Panc1 (cell line): ENCODE measurements around the gene FHAD1. TPM values are rescaled to one million over a fixed set of nuclear protein-coding genes. Genes with fewer than 3 reads are reported as not detected.

ENCODE experiments used
- ATAC-seq: fragments of 200-7000 bp; cut with Tn5 transposase; 2 replicates; pipeline ENCODE4 v1.9.1; 2020; ENCODE audit warnings: mild to moderate bottlenecking, moderate library complexity
- BruUV-seq: library from RNA; stranded (reverse); fragments of 400-500 nt; replicated peaks from 2 replicates; lab custom pipeline; 2021; lab: Mats Ljungman, UMichigan
- CTCF ChIA-PET: fragments of 300-600 bp; sonication (Branson Sonifier 250); formaldehyde crosslinking; loops from one replicate; lab custom pipeline; 2022; ENCODE audit warnings: antibody characterized with exemption; lab: Charles Lee
- POLR2A ChIA-PET: fragments of 300-600 bp; sonication (Branson Sonifier 250); formaldehyde crosslinking; loops from one replicate; lab custom pipeline; 2022; ENCODE audit warnings: antibody characterized with exemption; lab: Charles Lee
- DNase-seq: peaks from one replicate; pipeline ENCODE4 v3.0.0-alpha.2; 2010; ENCODE audit warnings: low read depth, low spot score
- H3K27ac ChIP-seq: 2 replicates; pipeline ENCODE4 v1.5.1; 2011; ENCODE audit warnings: mild to moderate bottlenecking, low read length, inconsistent platforms
- H3K27me3 ChIP-seq: fragments of 200-500 bp; sonication (Bioruptor generic); 2 replicates; pipeline ENCODE4 v1.6.0; 2014; ENCODE audit warnings: low read length, inconsistent platforms; ENCODE audit not compliant: control insufficient read depth, insufficient read depth
- H3K36me3 ChIP-seq: fragments of 200-500 bp; sonication (Bioruptor generic); 2 replicates; pipeline ENCODE4 v1.5.1; 2014; ENCODE audit warnings: inconsistent platforms, mild to moderate bottlenecking, low read length, moderate library complexity; ENCODE audit not compliant: control insufficient read depth, insufficient read depth
- H3K4me1 ChIP-seq: 2 replicates; pipeline ENCODE4 v1.5.1; 2011; ENCODE audit warnings: inconsistent platforms, mild to moderate bottlenecking, low read length, moderate library complexity; ENCODE audit not compliant: control insufficient read depth, insufficient read depth
- H3K4me3 ChIP-seq, 2 experiments: 2 replicates each; pipeline ENCODE4 v1.5.1; 2011 to 2012; ENCODE audit warnings: low read depth in 2 of 2, low read length in 2 of 2, mild to moderate bottlenecking in 2 of 2, inconsistent platforms in 1 of 2, moderate library complexity in 1 of 2
- H3K9me3 ChIP-seq: fragments of 200-500 bp; sonication (Bioruptor generic); 2 replicates; pipeline ENCODE4 v1.5.1; 2014; ENCODE audit warnings: low read depth, mild to moderate bottlenecking, inconsistent platforms, low read length, moderate library complexity; ENCODE audit not compliant: control insufficient read depth, insufficient read depth
- POLR2AphosphoS5 ChIP-seq: IDR thresholded peaks from 2 replicates; pipeline ENCODE4 v1.6.1; 2012; ENCODE audit warnings: mild to moderate bottlenecking, low read depth, low read length, moderate library complexity
- SIN3A ChIP-seq: IDR thresholded peaks from 2 replicates; pipeline ENCODE4 v1.6.1; 2012; ENCODE audit warnings: low read depth, mild to moderate bottlenecking, low read length, moderate library complexity, borderline replicate concordance; ENCODE audit not compliant: insufficient read depth
- TCF7L2 ChIP-seq: IDR thresholded peaks from 2 replicates; pipeline ENCODE4 v1.6.1; 2011; ENCODE audit warnings: mild to moderate bottlenecking, low read depth, low read length, inconsistent platforms
- in situ Hi-C: cut with HindIII; loops from 2 replicates; pipeline ENCODE4 v1.10.0; 2016; ENCODE audit warnings: low sequenced_read_pairs, low pct_unique_long_range_greater_than_20kb
- intact Hi-C: fragments of 100-400 bp; cut with micrococcal nuclease; formaldehyde crosslinking; loops from one replicate; pipeline ENCODE4 v1.10.0; 2022; ENCODE audit not compliant: unreplicated experiment
- total RNA-seq: library from RNA; stranded (reverse); gene quantifications from one replicate; pipeline ENCODE4 v1.2.1, GENCODE V29; 2021; ENCODE audit not compliant: unreplicated experiment
- TF ChIP-seq, protein P1 (sequence below), 2 experiments: IDR thresholded peaks; 2 replicates each; pipeline ENCODE4 v1.6.1; 2011 to 2012; ENCODE audit warnings: low read depth in 2 of 2, control low read depth in 1 of 2, low read length in 1 of 2, mild to moderate bottlenecking in 1 of 2, moderate library complexity in 1 of 2; ENCODE audit not compliant: insufficient read depth in 1 of 2
- TF ChIP-seq, protein P2 (sequence below): fragments of 450-650 bp; IDR thresholded peaks from 2 replicates; pipeline ENCODE4 v1.5.1; 2017; ENCODE audit warnings: mild to moderate bottlenecking

The FHAD1 gene
- total RNA-seq, 1 experiment from 2014 or later = 0.23 TPM

DNA sequence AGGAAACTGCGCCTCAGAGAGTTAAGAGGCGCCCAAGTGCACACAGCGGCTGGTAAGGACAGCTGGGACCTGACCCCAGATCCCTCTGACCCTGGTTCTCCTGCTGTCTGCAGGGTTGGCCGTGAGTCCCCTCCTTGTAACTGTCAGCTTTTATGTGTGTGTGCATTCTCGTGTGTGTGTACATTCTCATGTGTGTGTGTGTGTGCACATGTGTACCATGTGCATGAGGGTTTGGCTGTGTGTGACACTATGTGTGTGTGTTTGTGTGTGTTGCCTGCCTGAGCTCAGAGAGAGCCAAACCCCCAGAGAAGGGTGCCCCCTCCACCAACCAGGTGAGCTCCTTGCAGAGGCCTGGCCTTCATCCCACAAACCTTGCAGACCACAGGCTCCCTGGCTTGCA lies 136.8 kb downstream of the FHAD1 start:
- TF ChIP-seq SIN3A (no peak), POLR2AphosphoS5 (no peak), TCF7L2 (no peak)
- TF ChIP-seq, protein P1, sequence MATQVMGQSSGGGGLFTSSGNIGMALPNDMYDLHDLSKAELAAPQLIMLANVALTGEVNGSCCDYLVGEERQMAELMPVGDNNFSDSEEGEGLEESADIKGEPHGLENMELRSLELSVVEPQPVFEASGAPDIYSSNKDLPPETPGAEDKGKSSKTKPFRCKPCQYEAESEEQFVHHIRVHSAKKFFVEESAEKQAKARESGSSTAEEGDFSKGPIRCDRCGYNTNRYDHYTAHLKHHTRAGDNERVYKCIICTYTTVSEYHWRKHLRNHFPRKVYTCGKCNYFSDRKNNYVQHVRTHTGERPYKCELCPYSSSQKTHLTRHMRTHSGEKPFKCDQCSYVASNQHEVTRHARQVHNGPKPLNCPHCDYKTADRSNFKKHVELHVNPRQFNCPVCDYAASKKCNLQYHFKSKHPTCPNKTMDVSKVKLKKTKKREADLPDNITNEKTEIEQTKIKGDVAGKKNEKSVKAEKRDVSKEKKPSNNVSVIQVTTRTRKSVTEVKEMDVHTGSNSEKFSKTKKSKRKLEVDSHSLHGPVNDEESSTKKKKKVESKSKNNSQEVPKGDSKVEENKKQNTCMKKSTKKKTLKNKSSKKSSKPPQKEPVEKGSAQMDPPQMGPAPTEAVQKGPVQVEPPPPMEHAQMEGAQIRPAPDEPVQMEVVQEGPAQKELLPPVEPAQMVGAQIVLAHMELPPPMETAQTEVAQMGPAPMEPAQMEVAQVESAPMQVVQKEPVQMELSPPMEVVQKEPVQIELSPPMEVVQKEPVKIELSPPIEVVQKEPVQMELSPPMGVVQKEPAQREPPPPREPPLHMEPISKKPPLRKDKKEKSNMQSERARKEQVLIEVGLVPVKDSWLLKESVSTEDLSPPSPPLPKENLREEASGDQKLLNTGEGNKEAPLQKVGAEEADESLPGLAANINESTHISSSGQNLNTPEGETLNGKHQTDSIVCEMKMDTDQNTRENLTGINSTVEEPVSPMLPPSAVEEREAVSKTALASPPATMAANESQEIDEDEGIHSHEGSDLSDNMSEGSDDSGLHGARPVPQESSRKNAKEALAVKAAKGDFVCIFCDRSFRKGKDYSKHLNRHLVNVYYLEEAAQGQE (IDR thresholded peaks at IDR 0.05; ENCODE audit: insufficient read depth in 1 of 2, low read depth in 2 of 2, low read length in 1 of 2) = no peak
- TF ChIP-seq, protein P2, sequence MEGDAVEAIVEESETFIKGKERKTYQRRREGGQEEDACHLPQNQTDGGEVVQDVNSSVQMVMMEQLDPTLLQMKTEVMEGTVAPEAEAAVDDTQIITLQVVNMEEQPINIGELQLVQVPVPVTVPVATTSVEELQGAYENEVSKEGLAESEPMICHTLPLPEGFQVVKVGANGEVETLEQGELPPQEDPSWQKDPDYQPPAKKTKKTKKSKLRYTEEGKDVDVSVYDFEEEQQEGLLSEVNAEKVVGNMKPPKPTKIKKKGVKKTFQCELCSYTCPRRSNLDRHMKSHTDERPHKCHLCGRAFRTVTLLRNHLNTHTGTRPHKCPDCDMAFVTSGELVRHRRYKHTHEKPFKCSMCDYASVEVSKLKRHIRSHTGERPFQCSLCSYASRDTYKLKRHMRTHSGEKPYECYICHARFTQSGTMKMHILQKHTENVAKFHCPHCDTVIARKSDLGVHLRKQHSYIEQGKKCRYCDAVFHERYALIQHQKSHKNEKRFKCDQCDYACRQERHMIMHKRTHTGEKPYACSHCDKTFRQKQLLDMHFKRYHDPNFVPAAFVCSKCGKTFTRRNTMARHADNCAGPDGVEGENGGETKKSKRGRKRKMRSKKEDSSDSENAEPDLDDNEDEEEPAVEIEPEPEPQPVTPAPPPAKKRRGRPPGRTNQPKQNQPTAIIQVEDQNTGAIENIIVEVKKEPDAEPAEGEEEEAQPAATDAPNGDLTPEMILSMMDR = no peak
- POLR2A ChIA-PET = no interaction called here
- intact Hi-C loops = no loop called here
- Histone ChIP-seq H3K9me3 (no peaks in the 10 kb centered on the region), H3K36me3 (no peaks in the 10 kb centered on the region), H3K27ac (no peak overlapping the region), H3K27me3 (no peaks in the 10 kb centered on the region), H3K4me1 (no peaks in the 10 kb centered on the region; the same call in 1 of the 2 replicates), H3K4me3 (no peak overlapping the region)
- ATAC-seq (no peak), DNase-seq (no peak)
- in situ Hi-C loops = no loop called here
- CTCF ChIA-PET = no interaction called here
- BruUV-seq = no TSS peak

DNA sequence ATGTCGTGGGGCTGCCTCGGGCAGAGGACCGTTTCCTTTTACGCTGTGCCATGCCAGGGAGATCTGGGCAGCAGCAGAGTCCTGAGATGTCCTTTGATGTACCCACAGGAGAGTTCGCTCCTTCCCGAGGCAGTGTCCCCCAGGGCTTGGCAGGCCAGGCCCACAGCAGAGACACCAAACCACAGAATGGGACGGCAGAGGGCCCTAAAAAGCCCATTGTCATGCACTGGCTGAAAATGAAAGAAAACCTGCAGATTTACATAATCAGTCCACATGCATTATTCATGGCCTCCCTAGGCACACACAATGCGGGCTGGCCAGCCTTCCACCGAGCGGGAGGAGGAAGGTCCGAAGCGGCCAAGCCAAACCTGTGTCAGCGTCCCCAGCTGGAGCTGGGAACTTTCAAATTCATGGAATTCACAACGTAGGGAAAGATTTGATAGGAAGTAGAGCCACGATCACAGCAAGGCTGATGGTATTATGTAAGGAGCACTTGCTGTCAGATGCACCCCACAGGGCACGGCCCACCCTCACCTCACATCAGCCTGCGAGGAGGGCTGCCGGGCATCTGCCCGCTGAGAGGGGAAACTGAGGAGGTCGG lies 137.4 kb downstream of the FHAD1 start:
- in situ Hi-C loops (no loop called here), intact Hi-C loops (no loop called here)
- ATAC-seq (no peak), DNase-seq (no peak)
- no peaks in the 10 kb centered on the region for H3K9me3 ChIP-seq
- BruUV-seq = no TSS peak
- ChIA-PET CTCF (no interaction called here), POLR2A (no interaction called here)
- no peaks in the 10 kb centered on the region for H3K36me3 ChIP-seq
- H3K4me1 ChIP-seq = no peaks in the 10 kb centered on the region; the same call in 1 of the 2 replicates
- TF ChIP-seq POLR2AphosphoS5 (no peak), SIN3A (no peak), TCF7L2 (no peak)
- TF ChIP-seq, protein P2 = no peak
- TF ChIP-seq, protein P1 (IDR thresholded peaks at IDR 0.05; ENCODE audit: insufficient read depth in 1 of 2, low read depth in 2 of 2, low read length in 1 of 2) = no peak
- H3K27me3 ChIP-seq = no peaks in the 10 kb centered on the region
- no peak overlapping the region for H3K4me3 ChIP-seq
- no peak overlapping the region for H3K27ac ChIP-seq
